AG04449 (cell line): ENCODE measurements around the gene UMAD1.

Experiments
- CTCF ChIA-PET: fragments of 350-600 bp; formaldehyde crosslinking; extraction: SDS; loops from one replicate; lab custom pipeline; 2021; ENCODE audit warnings: antibody characterized with exemption; lab: Yijun Ruan, JAX
- POLR2A ChIA-PET: fragments of 400-600, 350-600 bp; formaldehyde crosslinking; extraction: SDS; loops from one replicate; lab custom pipeline; 2020; ENCODE audit warnings: antibody characterized with exemption, inconsistent platforms; lab: Yijun Ruan, JAX
- DNase-seq: peaks from one replicate; pipeline ENCODE4 v3.0.0-alpha.2; 2010; ENCODE audit warnings: low read depth, low spot score
- H3K4me3 ChIP-seq: 2 replicates; pipeline ENCODE4 v1.5.1; 2011; ENCODE audit warnings: low read depth, mild to moderate bottlenecking, control low read depth, low read length
- TF ChIP-seq, protein P1 (sequence below): IDR thresholded peaks from one replicate; pipeline ENCODE4 v1.5.1; 2011; ENCODE audit warnings: mild to moderate bottlenecking, moderate library complexity, low read length, control low read depth, inconsistent platforms; ENCODE audit not compliant: insufficient read depth; ENCODE audit errors: missing control alignments

The UMAD1 gene

DNA sequence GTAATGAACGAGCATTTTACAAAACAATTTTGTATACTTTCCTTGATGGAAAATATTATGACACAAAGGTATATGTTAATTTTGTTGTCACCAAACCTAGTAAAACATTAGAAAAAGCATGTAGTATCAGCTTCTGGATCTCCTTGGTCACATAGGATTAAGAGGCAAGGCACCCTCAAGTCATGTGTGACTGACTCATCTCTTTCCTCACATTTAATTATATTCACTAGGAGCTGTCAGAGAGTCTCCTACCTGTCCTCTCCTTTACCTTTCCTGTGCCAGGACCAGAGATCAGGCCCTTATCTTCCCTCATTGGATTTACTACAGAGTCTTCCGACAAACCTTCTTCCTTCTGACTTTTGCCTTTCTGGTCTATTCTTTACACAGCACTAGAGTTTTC, 189.1 kb downstream of the UMAD1 start:
- no peak for DNase-seq
- no peak overlapping the region for H3K4me3 ChIP-seq
- TF ChIP-seq, protein P1, sequence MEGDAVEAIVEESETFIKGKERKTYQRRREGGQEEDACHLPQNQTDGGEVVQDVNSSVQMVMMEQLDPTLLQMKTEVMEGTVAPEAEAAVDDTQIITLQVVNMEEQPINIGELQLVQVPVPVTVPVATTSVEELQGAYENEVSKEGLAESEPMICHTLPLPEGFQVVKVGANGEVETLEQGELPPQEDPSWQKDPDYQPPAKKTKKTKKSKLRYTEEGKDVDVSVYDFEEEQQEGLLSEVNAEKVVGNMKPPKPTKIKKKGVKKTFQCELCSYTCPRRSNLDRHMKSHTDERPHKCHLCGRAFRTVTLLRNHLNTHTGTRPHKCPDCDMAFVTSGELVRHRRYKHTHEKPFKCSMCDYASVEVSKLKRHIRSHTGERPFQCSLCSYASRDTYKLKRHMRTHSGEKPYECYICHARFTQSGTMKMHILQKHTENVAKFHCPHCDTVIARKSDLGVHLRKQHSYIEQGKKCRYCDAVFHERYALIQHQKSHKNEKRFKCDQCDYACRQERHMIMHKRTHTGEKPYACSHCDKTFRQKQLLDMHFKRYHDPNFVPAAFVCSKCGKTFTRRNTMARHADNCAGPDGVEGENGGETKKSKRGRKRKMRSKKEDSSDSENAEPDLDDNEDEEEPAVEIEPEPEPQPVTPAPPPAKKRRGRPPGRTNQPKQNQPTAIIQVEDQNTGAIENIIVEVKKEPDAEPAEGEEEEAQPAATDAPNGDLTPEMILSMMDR = no peak
- ChIA-PET POLR2A (no interaction called here), CTCF (no interaction called here)

GRCh38 chr7:7830122-7830878, 189.7 kb downstream of the UMAD1 start:
- POLR2A ChIA-PET = no interaction called here
- no peak for DNase-seq
- no peak overlapping the region for H3K4me3 ChIP-seq
- TF ChIP-seq, protein P1 = no peak
- CTCF ChIA-PET = no interaction called here

GRCh38 chr7:7832518-7832917, 192.0 kb downstream of the UMAD1 start:
- CTCF ChIA-PET = no interaction called here
- TF ChIP-seq, protein P1 = no peak
- no peak for DNase-seq

DNA sequence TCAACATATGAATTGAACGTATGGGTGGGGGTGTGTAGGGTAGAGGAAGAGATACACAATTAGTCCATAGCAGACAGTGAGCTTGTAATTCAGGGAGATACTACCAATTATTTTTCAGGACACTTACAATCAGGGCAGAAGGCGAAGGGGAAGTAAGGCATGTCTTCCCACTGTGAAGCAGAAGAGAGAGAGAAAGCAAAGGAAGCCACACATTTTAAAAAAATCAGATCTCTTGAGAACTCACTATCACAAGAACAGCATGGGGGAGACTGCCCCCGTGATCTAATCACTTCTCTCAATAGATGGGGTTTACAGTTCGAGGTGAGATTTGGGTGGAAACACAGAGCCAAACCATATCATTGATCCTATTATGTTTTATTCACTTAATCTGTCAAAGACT, 194.2 kb downstream of the UMAD1 start:
- POLR2A ChIA-PET = no interaction called here
- CTCF ChIA-PET = no interaction called here
- no peak for DNase-seq
- H3K4me3 ChIP-seq = no peak overlapping the region
- TF ChIP-seq, protein P1 = no peak

More at GRCh38 chr7:7832518-7832917, 192.0 kb downstream of the UMAD1 start:
- no peak overlapping the region for H3K4me3 ChIP-seq
- POLR2A ChIA-PET = no interaction called here

GRCh38 chr7:7841027-7841426, 200.5 kb downstream of the UMAD1 start:
- no peak for DNase-seq
- TF ChIP-seq, protein P1 = no peak
- ChIA-PET CTCF (interaction anchor here (1.3 kb wide), 1 partner anchor 11 kb away, joined by 4 read pairs; no protein-coding TSS in a partner anchor), POLR2A (no interaction called here)
- no peak overlapping the region for H3K4me3 ChIP-seq

- TF ChIP-seq, protein P1 = no peak
- ChIA-PET POLR2A (no interaction called here), CTCF (no interaction called here)
- no peak for DNase-seq
- no peak overlapping the region for H3K4me3 ChIP-seq
Observed at GRCh38 chr7:7843240-7843639, 202.7 kb downstream of the UMAD1 start.
